DND-41 (cell line): ENCODE results near the gene ASIC1.

Experiments used
- ATAC-seq: fragments of 200-7000 bp; cut with Tn5 transposase; 3 replicates; pipeline ENCODE4 v1.9.1; 2021; ENCODE audit warnings: low read depth; ENCODE audit not compliant: insufficient read depth
- DNase-seq: peaks from one replicate; pipeline ENCODE4 v3.0.0-alpha.2; 2020
- H2AFZ ChIP-seq: 2 replicates; pipeline ENCODE4 v1.6.0; 2012; ENCODE audit warnings: low read depth, low read length
- H3K27ac ChIP-seq: 2 replicates; pipeline ENCODE4 v1.5.1; 2012; ENCODE audit warnings: low read length, inconsistent platforms
- H3K27me3 ChIP-seq: fragments of 200-600 bp; sonication (generic); 2 replicates; pipeline ENCODE4 v1.6.0; 2012; ENCODE audit warnings: low read length, mild to moderate bottlenecking, inconsistent platforms; ENCODE audit not compliant: insufficient read depth, poor library complexity
- H3K36me3 ChIP-seq: 2 replicates; pipeline ENCODE4 v1.5.1; 2012; ENCODE audit warnings: low read length, inconsistent platforms; ENCODE audit not compliant: insufficient read depth
- H3K4me1 ChIP-seq: 2 replicates; pipeline ENCODE4 v1.5.1; 2012; ENCODE audit warnings: mild to moderate bottlenecking, low read length; ENCODE audit not compliant: insufficient read depth
- H3K4me2 ChIP-seq: 2 replicates; pipeline ENCODE4 v1.6.0; 2012; ENCODE audit warnings: mild to moderate bottlenecking, moderate library complexity, low read length, inconsistent platforms; ENCODE audit not compliant: insufficient read depth
- H3K4me3 ChIP-seq, 2 experiments: fragments of 200-600 bp in 1 of 2; shearing (Covaris generic) in 1 of 2; 2 replicates each; pipeline ENCODE4 v1.5.1; 2012 to 2016; ENCODE audit warnings: inconsistent platforms in 2 of 2, low read length in 2 of 2, mild to moderate bottlenecking in 2 of 2, low read depth in 1 of 2, moderate library complexity in 1 of 2
- H3K79me2 ChIP-seq: 2 replicates; pipeline ENCODE4 v1.6.0; 2012; ENCODE audit warnings: low read length, inconsistent platforms; ENCODE audit not compliant: insufficient read depth
- H3K9ac ChIP-seq: 2 replicates; pipeline ENCODE4 v1.6.0; 2012; ENCODE audit warnings: low read depth, mild to moderate bottlenecking, inconsistent platforms, low read length, moderate library complexity
- H3K9me3 ChIP-seq: 2 replicates; pipeline ENCODE4 v1.5.1; 2012; ENCODE audit warnings: low read length, moderate library complexity, mild to moderate bottlenecking, inconsistent platforms; ENCODE audit not compliant: insufficient read depth, severe bottlenecking
- H4K20me1 ChIP-seq: 2 replicates; pipeline ENCODE4 v1.6.0; 2012; ENCODE audit warnings: low read length; ENCODE audit not compliant: insufficient read depth
- EZH2 ChIP-seq: IDR thresholded peaks from 3 replicates; pipeline ENCODE4 v1.6.1; 2012; ENCODE audit warnings: borderline replicate concordance, low read depth, mild to moderate bottlenecking, moderate library complexity, low read length, inconsistent platforms; ENCODE audit not compliant: severe bottlenecking
- TF ChIP-seq, protein P1 (sequence below): IDR thresholded peaks from 2 replicates; pipeline ENCODE4 v1.5.1; 2012; ENCODE audit warnings: borderline replicate concordance, low read length, moderate library complexity, mild to moderate bottlenecking; ENCODE audit not compliant: poor library complexity, severe bottlenecking; ENCODE audit errors: extremely low read depth

ASIC1 gene

GRCh38 chr12:50107416-50108268 lies 50.2 kb downstream of the ASIC1 start:
- TF ChIP-seq, protein P1, sequence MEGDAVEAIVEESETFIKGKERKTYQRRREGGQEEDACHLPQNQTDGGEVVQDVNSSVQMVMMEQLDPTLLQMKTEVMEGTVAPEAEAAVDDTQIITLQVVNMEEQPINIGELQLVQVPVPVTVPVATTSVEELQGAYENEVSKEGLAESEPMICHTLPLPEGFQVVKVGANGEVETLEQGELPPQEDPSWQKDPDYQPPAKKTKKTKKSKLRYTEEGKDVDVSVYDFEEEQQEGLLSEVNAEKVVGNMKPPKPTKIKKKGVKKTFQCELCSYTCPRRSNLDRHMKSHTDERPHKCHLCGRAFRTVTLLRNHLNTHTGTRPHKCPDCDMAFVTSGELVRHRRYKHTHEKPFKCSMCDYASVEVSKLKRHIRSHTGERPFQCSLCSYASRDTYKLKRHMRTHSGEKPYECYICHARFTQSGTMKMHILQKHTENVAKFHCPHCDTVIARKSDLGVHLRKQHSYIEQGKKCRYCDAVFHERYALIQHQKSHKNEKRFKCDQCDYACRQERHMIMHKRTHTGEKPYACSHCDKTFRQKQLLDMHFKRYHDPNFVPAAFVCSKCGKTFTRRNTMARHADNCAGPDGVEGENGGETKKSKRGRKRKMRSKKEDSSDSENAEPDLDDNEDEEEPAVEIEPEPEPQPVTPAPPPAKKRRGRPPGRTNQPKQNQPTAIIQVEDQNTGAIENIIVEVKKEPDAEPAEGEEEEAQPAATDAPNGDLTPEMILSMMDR: no peak
- no peak for TF ChIP-seq EZH2
- no peak for DNase-seq
- Histone ChIP-seq H3K4me3 (no peak overlapping the region), H3K27me3 (no peaks in the 10 kb centered on the region), H3K9me3 (no peaks in the 10 kb centered on the region), H3K4me1 (peaks cover 25% of the 10 kb centered on the region), H3K9ac (no peak overlapping the region), H3K4me2 (no peak overlapping the region), H3K27ac (no peak overlapping the region), H3K79me2 (peaks cover 7% of the 10 kb centered on the region), H3K36me3 (peaks cover 4% of the 10 kb centered on the region; the same call in 1 of the 2 replicates), H4K20me1 (no peaks in the 10 kb centered on the region; the same call in 1 of the 2 replicates), H2AFZ (no peak overlapping the region)
- ATAC-seq: no peak

- no peak for ATAC-seq
- peaks cover 23% of the 10 kb centered on the region for H3K79me2 ChIP-seq
- H4K20me1 ChIP-seq: peaks cover 2% of the 10 kb centered on the region
- peaks cover 30% of the 10 kb centered on the region for H3K4me1 ChIP-seq
- DNase-seq: no peak
- H3K27me3 ChIP-seq: no peaks in the 10 kb centered on the region
- peaks cover 4% of the 10 kb centered on the region; the same call in 1 of the 2 replicates for H3K36me3 ChIP-seq
- TF ChIP-seq, protein P1: no peak
- TF ChIP-seq EZH2: no peak
- no peak overlapping the region for H3K4me3 ChIP-seq
- no peak overlapping the region for H2AFZ ChIP-seq
- H3K9ac ChIP-seq: no peak overlapping the region
- H3K4me2 ChIP-seq: no peak overlapping the region
- no peak overlapping the region for H3K27ac ChIP-seq
- H3K9me3 ChIP-seq: no peaks in the 10 kb centered on the region
Measured at GRCh38 chr12:50109319-50109718, 51.9 kb downstream of the ASIC1 start.

- Histone ChIP-seq H3K9me3 (no peaks in the 10 kb centered on the region), H3K36me3 (peaks cover 4% of the 10 kb centered on the region; the same call in 1 of the 2 replicates), H3K27me3 (no peaks in the 10 kb centered on the region), H3K4me1 (peaks cover 33% of the 10 kb centered on the region), H4K20me1 (peaks cover 2% of the 10 kb centered on the region), H3K4me2 (no peak overlapping the region), H2AFZ (peak overlapping the region; percentile 23; the same call in 1 of the 2 replicates), H3K9ac (peak overlapping the region; percentile 12), H3K4me3 (no peak overlapping the region), H3K27ac (no peak overlapping the region), H3K79me2 (peaks cover 30% of the 10 kb centered on the region)
- TF ChIP-seq EZH2: no peak
- TF ChIP-seq, protein P1: no peak
- DNase-seq (no peak), ATAC-seq (no peak)
Measured at GRCh38 chr12:50110127-50110761, 52.8 kb downstream of the ASIC1 start.
